NOMO-1 treated with DMSO at 0.1 percent for 48 hours (cell line): Measurements from ENCODE around the gene COL16A1.

ENCODE experiments used
- DNase-seq: peaks from one replicate; lab custom pipeline; 2025; ENCODE audit not compliant: unreplicated experiment; lab: John Stamatoyannopoulos, UW

COL16A1 gene

DNA sequence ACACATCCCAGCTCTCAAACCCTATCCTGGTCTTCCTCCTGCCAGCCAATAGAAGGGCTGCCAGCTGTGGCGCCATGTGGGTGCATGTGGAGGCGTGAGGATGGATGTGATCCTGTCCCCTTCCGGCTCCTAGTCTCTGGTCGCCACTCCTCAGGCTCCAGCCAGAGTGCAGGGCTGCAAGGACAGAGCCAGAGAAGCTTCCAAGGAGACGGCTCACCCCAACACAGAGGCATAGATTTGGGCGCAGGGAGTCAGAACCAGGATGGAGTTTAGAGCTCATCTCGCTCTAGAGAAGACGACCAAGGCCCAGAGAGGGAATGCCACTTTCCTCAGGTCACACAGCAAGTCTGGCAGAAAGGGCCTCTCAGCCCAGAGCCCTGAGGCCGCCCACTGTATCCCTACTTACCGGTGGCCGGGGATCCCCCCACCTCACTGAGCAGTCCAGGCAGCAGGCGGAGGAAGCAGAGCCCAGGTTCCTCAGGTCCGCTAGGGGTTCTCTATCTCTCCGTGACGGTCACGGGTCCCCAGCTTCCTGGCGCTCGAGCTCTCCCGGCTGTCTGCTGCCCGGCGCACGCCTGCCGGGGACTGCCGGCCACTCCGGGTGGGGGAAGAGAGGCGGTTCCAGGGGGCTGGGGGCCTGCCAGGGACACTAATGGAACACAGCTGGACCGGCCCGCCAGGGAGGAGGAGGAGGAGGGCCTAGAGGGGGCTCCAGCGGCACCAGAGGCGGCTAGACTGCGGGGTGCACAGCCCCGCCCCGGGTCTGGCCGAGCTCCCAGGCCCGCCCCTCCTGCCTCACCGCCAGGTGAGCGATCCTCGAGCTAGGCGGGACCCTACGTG lies at the start of gene COL16A1:
TSS of gene COL16A1 (minus strand) at position 587 of the 840 bp plus-strand sequence. CDS start 1,824 bp downstream, outside the sequence.
- no peak for DNase-seq

DNA sequence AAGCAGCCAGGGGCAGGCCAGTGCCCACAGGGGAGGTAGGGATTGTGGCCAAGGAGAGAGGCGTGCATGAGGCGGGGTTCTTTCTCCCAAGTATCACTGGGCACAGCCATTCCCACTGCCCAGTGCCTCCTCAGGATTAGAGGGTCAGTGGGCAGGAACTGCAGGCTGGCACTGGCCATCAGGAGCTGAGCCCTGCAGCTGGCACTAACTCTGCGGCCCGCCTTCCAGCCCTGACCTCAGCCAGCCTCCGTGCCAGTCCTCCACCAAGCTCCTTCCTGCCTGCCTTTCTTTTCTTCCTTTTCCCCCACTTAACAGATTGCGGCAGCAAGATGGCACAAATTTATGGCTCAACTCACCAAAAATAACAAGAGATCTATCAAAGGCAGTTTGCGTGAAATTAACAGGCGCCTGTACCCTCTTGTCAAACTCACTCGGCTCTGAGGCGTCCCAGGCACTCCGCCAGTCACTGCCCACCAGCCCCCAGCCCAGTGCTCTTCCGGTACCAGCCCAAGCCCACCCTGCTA lies 49.2 kb upstream of the COL16A1 start:
- no peak for DNase-seq

DNA sequence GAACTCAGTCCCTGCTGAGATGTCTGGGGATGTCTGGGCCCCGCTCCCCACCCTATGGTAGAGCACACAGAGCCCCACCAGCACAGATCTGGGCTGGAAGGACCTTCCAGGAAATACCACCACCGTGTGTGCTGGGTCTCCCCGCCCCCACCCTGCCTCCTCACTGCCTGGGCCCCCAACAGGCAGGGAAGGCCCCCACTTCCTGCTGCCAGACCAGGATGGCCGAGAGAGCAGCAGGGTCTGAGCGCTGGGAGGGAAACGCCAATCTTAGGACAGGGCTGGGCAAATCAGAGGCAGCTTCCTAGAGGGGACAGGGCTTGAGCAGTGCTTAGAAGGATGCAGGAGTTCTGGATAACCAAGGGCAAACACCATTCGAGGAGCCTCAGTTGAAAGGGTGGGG lies 48.4 kb upstream of the COL16A1 start:
- DNase-seq, result no peak

DNA sequence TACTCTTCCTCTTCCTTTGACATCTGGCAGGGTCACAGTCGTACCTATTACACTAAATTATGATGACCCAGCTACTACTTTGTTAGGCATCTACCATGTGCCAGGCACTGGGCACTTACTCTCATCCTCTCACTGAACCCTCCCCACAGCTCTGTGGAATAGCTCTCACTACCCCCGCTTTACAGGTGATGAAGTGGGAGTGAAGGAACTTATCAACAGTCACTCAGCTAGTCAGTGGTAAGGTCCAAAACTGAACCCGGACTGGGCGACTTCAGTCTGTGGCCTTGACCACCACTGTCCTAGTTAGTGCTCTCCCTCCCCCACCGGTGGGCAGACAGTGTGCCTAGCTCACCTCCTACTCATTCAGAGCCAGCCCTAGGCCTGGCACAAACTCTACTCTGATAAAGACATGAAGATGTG lies 48.0 kb upstream of the COL16A1 start:
- no peak for DNase-seq

DNA sequence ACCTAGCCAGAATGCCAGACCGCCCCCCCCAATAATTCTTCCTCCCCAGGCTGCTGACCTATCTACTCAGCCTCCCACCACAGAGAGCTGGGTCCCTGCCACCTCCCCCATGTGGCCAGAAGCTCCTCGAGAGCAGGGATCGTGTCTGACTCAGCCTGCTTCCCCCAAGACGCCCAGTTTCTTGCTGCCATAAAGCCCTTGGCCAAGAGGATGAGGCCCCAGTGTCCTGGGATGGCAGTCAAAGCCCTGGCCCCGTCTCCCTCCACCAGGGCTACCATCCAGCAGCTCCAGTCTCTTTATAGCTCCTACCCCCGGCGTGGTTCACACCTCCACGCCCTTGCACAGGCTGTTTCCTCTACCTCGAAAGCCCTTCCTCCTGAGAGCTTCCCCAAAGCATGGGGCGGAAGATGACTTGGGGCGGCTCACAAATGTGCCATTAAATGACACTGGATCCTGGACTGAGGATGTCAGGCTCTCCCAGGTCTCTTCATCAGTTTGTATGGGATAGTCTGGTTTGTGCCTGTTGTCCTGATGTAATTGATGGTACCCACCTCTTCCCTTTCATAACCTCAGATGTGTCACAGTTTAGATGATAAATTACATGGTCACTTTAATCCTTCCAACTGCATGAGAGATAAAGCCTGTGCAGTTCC lies 47.2 kb upstream of the COL16A1 start:
- peak; percentile 33 for DNase-seq

DNA sequence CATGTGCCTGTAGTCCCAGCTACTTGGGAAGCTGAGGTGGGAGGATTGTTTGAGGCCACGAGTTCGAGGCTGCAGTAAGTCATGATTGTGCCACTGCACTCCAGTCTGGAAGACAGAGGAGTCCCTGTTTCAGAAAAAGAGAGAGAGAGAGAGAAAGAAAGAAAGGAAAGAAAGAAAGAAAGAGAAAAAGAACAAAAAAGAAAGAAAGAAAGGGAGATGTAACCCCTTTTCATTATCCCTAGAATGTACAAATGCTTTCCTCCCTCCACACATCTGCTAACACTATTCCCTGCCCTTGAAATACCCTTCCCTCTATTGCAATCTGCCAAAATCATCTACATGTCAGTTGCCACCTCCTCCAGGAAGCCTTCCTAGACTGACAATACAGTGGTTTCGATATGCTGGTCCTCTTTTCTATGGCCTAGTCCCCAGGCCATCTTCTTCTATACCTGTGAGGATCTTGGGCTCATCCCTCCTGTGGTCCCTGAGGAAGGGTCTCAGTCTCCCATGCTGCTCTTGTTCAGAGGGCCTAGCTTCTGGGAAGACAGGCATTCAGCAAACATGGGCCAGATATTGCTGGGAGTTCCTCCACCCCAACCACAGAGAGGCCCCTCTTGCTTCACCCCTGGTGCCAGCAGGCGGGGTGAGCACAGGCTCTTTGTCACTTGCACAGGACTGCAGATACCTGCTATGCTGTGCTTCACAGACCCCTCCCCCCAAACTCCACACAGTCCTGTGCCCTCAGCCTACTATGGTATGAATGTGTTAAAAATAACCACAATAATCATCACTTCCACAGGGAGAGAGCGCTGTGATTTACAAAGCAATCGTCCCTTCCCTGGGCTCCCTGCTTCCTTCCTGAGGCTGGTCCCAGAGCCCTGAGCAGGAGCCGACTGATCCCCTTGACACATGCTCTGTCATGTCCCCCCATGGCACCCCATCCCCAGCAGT lies 46.2 kb upstream of the COL16A1 start:
- DNase-seq, result no peak

DNA sequence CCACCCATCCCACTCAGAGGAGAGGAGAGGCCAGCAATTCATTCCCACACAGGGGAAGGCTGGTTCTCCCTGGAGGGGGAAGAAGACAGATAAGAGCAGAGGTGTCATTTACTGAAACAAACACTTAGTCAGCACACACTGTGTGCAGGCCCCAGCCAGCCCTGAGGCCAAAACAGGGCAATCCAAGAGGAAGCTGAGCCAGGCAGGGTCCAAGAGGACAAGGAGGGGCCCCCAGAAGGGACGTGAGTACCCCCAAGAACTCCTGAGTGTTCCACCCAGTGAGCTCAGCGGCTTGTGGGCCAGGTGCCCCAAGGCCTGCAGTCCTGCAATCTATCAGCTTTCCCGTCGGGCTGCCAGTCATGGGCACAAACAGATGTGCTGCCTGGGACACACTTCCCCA lies 44.5 kb upstream of the COL16A1 start:
- no peak for DNase-seq

DNA sequence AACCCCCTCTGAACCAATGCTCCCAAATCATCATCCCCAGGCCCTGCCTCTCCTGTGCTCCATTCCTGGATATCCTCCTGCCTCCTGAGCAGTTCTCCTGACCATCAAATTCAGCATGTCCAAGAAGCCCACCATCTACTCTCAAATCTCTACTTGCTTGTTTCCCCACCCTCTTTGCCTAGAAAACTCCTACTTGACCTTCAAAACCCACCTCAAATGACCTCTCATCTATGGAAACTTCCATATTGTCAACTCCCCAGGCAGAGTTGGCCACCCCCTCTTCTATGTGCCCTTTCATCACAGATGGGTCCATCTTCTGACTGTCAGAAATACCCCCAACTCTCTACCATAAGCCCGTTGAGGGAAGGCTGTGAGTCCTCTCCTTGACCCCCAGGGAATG lies 43.5 kb upstream of the COL16A1 start:
- DNase-seq, result no peak

DNA sequence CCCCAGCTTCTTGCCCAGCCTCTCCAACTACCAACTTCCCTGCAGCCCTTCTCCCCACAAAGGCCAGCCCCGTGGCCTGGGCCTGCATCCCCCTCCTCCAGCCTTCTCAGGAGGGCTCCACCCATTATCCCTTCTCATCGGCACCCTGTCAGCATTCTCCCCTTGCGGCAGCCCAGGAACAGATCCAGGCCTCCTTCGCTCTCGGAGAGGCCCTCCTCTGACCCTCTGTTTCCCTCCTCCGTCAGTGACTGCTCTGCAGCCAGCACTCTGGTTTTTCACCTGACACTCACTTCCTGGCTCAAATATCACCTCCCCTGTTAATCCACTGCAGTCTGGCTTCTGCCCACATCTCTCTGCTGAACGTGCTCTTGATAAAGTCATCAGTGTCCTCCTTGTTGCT lies 42.9 kb upstream of the COL16A1 start:
- DNase-seq, result no peak

DNA sequence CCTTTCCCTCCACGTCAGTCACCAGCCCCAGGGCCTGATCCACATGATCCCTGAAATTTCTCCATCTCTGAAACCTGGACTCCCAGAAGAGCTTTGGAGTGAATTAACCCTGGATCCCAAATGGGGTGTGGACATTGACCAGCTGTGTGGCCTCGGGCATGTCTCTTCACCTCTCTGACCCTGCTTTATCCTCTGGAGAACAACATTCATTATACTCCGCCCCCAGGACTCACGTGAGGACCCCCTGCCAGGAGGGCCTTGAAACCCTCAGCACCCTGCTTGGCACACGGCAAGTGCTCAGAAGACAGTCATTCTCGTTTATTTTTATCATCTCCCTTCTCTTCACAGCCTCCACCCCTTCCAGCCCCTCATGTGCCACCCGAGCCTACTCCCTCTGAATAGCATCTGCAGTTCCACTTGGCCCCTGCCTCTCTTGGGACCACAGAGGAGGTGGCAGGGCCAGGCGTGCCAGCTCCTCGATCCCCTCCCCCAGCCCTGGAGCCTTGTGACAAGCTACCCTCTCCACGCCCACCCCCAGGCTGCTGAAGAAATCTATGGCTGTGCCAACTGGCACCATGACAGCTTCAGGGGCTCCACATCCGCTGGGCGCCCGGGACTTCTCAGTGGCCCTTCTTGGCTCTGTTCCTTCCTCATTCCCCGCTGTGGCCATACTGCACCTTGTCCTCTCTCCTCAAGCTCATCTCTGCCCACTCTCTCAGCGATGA lies 42.3 kb upstream of the COL16A1 start:
- no peak for DNase-seq

DNA sequence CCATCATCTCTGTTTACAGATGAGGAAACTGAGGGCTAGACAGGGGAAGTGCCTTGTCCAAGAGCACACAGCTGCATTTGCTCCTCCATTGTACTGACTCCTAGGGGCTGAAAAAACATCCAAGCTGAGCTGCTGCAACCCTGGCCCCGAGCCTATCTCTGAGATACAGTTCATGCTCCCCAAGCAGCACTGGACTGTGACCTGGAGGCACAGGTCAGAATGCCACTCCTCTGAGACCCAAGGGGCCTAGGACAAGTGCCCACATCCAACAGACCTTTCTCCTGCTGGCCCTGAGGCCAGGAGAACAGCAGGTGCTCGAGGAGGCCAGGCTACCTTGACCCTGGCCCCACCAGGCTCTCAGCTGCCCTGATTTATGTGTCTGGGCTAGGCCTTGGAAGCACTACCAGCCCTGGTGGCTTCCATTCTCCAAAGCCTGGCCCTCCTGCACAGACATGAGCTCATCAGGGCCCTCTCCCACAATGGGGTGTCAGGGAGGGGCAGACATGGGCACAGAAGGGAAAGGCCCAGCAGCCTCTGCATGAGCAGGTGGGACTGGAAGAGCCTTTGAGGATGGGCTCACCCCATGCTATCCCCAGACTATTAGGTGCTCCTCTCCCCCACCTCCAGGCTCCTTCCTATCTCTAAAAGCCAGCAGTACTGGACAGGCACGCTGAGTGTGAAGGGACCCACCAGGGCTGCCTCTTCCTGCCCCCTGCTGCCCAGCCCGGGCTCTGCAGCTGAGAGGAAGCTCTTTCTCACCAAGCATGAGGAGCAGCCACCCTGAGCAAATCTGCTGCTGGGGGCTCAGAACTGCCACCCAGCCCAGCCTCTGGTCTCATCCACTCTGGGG lies 41.5 kb upstream of the COL16A1 start:
- peak; percentile 44 for DNase-seq

DNA sequence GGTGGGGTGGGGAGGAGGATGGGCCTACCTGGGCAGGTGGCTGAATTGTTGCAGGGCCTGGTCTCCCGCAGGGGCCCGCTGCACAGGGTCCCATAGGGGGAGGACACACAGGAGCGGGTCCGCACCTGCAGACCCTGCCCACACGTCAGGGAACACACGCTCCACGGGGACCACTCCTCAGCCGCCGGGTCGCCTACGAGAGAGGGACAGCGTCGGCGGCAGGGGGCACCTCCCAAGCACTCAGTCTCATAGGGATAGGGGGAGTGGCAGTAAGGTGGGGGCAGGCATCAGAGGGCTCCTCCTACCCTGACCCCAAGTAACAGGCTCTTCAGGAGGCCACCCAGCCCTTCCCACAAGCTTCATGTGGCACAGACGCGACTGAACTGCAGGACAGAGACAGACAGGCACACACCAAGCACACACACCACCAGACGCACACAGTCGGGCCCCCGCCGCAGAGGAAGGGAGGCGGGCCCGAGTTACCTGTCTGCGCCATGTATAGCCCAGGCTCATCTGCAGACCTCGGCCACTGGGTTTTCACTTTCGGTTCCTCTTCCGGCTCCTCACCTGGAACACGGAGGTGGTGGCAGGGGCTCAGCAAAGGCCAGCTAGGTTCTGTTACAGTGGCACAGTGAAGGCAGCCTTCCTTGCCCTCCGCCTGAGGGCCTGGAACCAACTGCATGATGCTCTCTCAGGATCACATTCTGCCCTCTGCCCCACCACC lies 40.5 kb upstream of the COL16A1 start:
- DNase-seq, result no peak

DNA sequence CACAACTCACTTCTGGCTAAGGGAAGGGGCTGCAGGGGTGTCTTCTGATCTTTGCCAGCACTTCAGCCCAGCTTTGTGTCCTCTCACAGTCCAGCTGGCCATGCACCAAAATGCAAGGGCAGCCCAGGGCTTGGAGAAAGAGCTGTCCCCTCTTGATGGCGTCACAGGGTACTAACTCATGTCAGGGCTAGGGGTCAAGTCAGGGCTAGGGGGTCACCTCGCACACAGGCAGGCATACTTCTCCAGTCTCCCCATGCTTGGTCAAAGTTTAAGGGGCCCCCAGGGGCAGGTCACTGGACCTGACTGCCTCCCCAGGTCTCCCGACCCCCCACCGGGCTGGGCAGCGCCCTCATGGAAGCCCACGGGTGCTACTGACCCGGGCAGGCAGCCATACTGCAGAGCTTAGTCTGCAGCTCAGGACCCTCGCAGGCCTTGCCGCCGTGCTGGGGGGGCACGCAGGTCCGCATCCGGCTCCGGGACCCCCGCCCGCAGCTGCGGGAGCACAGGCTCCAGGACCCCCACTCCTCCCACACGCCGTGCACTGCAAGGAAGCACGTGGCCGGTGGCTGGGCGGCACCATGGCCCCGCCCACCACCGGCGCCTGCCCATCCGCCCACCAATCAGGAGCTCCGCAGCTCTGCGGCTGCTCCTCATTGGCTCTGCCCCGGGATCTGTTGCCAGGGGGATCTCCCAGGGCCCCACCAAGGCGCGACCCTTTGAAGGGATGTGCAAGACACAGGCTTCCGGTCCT lies 38.8 kb upstream of the COL16A1 start:
- DNase-seq, result no peak

DNA sequence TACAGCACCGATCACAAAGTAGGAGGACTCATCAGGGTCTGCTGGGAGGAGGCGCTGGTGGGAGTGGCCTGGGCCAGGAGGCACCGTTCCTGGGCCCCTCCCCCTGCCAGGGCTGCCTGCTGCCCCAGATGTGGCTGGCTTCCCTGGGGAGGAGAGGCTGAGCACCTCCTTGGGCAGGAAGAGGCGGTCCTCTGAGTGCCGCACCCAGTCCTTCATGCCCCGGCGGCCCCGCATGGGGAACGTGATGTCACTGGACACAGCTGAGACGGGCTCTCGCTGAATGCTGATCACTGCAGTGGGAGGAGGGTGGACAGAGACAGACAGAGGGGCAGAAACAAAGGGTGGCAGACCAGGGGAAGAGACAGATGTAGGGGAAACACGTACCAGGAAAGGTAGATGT lies 35.5 kb upstream of the COL16A1 start:
- no peak for DNase-seq

DNA sequence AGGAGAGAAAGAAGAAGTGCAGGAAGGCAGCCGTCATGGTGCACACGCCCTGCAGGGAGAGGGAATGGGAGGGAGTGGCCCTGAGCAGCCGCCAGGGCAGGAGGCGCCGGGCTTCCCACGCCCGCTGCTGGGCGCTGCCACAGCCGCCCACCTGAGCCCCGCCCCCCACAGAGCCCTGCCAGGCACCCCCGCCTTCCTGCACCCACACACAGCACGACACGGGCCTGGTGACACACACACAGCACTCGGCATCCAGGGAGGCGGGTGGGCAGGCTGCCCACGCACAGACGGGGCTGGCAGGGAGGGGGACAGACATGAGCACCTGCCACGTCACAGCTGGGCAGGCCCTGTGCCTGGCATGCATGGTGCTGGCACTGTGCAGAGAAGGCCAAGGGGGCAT lies 32.9 kb upstream of the COL16A1 start:
- DNase-seq, result no peak

DNA sequence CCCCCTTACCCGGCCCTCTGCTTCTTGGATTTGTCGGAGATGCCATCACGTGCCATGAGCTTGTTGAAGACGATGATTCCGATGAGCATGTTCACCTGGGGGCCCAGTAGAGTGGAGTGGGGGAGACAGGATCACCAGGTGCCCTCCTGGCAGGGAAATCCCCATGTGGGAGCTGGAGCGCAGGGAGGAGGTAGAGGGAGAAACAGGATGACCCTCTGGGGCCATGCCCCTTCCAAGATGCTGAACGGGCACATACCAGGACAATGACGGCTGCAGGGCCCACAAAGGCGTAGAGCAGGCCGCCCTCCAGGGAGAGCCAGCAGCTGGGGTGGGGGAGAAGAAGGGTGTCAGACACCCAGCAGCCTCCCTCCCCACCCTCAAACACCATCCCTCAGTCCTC lies 31.8 kb upstream of the COL16A1 start:
- DNase-seq, result no peak

DNA sequence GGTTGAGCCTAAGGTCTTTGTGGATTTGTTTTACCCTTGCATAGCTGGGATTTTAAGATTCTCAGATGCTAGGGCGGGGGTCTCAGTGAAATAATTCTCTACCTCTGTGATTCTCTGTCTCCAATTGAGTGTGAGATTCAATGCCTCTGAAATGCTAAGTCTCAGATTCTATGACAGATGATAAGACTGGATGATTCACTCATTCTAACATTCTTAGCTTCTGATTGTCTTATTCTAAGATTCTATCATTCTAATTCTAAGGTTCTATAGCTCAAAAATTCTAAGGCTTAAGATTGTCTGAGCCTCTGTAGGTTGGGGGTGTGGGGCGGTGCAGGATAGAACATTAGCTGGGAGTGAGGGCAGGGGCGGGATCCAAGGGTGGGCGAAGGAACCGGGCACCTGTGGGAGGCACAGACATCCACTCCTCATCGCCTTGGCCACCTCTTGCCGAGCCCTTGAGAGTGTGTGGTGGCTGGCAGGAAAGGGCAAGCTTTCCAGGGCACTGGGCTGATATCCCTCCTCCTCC lies 30.8 kb upstream of the COL16A1 start:
- no peak for DNase-seq
